ENCODE data around the gene RNF169.
"Not testable (repeated sequence)": the region's sequence is repeated elsewhere in the genome, so short reads cannot be mapped to it uniquely, and the experiment has no call there.

RNF169 gene

GRCh38 chr11:74730571-74731260 is 17.9 kb upstream of the RNF169 start:
- no peak for DNase-seq

DNA sequence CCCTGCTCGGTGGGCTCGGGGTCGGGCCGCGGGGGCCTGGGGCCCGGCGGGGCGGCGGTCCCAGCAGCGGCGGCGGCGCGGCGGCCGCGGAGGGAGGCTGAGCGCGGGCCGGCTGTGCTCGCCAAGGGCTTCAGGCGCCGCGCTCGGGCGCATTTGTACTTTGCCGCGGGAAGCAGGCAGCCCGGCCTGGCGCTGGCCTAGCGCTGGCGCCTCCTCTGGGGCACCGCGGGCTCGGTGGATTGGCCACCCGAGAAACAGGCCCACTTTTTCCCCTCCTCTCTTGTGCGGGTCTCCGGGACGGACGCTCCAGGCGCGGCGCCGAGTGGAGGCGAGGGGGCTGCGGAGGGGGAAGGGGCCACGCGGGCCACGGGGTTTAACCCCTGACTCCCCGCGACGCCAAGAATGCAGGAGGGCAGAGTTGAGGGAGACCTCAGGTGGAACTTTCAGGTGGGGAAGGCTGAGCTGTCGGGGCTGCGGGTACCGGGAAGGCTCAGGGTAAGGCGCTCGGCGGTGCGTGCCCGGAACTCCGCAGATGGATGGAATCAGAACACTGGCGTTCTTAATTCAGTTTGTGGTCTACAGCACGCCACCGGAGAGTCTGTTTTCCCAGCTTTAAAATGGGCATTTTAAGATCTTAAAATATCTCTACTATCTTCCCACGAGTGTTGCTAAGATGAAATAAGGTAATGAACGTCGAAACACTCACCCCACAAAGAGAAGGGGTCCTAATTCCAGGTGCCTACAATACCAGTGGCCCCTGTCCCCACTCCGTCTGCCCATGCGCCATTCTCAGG is 17.2 kb upstream of the RNF169 start, which contains the start of gene CHRDL2:
Gene CHRDL2, minus strand, starts transcription at position 126 of the 794 bp plus-strand sequence. CDS start 538 bp downstream, outside the sequence.
- peak; percentile 10 for DNase-seq

- DNase-seq, result no peak
Observed at GRCh38 chr11:74734559-74734925, 14.1 kb upstream of the RNF169 start.

DNA sequence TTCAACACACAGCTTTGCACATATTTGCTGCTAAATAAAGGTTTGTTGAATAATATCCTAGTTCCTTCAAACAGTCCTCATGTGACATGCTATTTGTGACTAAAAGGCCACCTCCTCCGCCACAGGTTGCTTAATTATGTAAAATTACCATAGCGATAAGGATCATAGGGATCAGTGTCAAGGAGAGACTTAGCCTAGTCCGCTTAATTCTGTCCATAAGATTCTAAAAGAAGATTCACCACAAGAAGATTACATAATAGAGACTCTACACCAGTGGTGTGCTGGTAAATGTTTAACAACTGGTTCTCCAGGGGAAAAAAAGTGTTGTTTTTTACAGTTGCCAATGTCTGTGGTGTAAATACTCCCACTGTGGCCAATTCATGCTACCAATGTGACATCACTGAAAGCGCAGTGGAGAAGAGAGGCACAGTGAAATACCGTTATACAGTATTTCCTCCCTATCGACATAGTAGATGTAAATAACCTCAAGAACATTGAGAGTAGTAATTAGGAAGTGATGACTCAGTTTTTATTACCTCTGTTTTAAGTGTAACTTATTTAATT is 13.2 kb upstream of the RNF169 start:
- DNase-seq, result no peak

GRCh38 chr11:74736031-74736430 is 12.6 kb upstream of the RNF169 start:
- DNase-seq, result no peak

DNA sequence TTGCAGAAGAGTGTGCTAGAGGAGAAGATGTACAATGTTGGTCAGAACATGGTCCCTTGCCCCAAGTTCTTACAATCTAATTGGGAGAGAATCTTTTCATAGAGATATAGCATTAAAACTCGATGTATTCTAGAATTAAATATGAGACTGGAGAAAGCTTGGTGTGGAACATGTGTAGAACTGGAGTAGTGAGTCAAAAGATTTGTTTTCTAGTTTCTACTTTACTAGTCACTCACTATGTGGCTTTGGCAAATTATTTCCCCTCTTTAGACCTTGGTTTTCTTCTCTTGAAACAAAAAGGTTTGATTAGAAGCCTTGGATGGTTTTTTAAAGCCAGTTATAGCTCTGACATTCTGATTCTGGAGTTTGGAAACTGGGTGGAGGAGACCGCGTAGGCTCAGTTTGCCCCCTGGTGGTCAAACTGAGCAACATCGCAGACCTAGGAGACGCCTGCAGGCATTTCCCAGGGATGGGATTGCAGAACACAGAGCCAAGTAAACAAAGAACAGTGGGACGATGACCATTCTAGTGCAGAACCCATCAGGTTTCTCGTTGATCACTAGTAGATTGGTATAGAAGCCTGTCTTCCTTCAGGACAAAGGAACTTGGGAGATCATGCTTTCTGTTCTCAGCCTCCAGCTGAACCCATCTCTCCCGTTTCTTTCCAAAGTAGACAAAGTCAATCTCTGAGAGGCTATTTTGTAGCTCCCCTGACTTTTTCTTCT is 8.9 kb upstream of the RNF169 start:
- DNase-seq, result peak; percentile 20

- no peak for DNase-seq
Observed at GRCh38 chr11:74742070-74742469, 6.6 kb upstream of the RNF169 start.

DNA sequence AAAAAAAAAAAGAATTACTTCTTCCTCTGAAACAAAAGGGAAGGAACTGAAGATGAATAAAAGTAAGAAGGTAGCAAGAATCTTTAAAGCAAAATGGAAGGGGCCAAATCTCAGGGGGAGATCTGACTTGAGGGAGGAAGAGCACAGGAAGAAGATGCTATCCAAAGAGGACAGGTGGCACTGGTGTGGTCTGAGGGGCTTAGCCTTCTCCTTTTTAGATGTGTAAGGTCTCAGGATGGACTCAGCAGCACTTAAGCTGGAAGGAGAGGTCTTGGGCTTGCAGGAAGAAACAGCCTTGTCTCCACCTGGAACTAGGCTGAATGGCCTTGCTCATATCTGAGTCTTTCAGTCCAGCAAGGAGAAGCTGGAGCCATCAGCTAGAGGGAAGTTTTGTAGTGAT is 5.0 kb upstream of the RNF169 start:
- no peak for DNase-seq

DNA sequence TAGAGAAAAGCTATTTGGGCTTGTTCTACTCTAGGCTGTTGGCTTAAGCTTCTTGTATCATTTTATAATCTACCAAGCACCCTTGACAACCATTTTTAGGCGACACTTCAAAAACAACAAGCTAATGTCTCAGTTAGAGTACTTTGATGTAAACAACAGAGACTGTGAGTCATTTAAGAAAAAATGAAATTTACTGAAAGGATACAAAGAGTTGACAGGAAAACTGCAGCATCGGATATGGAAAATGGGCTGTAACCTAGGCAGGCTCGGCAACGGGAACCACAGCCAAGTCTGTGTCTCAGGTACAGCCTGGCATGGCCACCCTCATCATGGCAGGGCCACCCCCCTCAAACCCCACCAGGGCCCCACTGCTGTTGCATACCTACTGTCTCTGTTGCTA is 4.4 kb upstream of the RNF169 start:
- DNase-seq, result no peak

DNA sequence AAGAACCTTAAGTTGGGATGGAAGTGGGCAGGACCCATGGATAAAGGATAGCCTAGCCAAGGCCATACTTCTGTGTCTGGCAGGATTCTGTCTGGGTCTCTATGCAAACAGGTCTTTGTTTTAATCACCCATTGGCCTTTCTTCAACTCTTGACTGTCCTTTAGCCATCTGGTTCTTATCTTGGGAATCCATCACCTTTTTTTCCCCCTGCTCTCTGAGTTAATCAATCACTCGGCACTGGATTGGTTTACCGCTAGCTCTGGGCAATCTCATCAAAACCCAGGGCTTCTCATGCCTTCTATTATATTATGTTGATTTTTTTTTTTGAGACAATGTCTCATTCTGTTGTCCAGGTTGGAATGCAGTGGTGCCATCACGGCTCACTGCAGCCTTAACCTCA is 1.8 kb upstream of the RNF169 start:
- DNase-seq, result no peak

- DNase-seq, result peak; percentile 45
Observed at GRCh38 chr11:74749127-74749964, 697 bp downstream of the RNF169 start.

DNA sequence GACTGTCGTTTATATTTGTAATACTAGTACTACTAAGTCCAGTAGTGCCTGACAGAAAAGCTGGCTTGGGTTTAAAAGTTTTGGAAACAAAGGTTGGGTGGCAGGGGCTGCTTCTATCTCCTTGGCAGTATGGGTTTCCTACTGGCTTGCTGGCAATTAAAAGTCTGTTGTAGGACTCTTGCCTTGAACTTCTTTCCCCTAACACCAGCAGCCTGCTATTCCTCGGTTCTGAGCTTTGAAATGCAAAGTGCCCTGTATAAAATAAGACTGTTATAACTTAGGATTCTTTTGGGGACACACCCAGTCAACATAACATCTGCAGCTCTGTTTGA is 1.3 kb downstream of the RNF169 start:
- no peak for DNase-seq

DNA sequence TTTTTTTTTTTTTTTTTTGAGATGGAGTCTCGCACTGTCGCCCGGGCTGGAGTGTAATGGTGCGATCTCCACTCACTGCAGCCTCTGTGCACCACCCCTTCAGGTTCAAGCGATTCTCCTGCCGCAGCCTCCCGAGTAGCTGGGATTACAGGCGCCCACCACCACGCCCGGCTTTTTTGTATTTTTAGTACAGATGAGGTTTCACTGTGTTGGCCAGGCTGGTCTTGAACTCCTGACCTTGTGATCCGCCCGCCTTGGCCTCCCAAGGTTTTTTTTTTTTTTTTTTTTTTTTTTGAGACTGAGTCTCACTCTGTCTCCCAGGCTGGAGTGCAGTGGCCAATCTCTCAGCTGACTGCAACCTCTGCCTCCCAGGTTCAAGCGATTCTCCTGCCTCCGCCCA is 1.9 kb downstream of the RNF169 start:
- DNase-seq, result not testable (repeated sequence)

DNA sequence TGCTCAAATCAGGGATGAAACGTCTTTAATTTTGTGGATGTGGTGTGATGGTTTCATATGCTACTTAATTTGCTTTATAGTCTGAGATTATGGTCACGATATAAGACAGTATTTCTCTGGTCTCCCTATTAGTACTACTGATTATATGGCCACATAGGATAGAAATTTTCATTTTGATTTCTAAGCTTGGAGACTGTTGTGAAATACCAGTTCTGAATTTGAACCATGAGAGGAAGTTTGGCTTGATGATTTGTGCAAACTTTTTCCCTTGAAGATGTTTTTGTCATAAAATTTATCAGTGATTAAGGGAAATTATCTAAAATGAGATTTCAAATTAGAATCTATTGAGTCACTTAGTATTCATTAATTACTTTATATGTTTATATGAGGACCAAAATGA is 2.7 kb downstream of the RNF169 start:
- no peak for DNase-seq

DNA sequence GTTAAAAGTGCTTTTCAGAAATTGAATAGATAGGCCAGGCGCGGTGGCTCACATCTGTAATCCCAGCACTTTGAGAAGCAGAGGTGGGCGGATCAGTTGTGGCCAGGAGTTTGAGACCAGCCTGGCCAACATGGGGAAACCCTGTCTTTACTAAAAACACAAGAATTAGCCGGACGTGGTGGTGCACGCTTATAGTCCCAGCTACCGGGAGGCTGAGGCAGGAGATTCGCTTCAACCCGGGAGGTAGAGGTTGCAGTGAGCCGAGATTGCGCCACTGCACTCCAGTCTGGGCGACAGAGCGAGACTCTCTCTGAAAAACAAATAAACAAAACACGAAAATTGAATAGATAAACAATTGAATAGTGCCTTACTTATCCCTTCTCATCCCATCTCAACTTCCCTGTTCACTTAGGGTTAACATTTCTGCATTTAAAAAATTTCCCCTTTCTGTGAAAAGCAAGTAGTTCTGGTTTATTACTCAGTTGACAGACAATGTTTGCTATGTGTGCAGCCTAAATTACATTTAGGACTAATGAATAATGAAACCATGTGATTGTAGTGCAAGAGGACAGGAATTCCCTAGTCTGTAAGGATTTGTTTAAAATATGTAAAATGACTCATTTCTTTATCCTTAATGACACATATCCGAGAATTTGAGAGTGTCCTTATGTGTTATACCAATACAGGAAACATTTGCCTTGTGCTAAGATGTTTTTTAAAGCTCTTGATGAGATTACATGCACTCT is 6.0 kb downstream of the RNF169 start:
- DNase-seq, result no peak

DNA sequence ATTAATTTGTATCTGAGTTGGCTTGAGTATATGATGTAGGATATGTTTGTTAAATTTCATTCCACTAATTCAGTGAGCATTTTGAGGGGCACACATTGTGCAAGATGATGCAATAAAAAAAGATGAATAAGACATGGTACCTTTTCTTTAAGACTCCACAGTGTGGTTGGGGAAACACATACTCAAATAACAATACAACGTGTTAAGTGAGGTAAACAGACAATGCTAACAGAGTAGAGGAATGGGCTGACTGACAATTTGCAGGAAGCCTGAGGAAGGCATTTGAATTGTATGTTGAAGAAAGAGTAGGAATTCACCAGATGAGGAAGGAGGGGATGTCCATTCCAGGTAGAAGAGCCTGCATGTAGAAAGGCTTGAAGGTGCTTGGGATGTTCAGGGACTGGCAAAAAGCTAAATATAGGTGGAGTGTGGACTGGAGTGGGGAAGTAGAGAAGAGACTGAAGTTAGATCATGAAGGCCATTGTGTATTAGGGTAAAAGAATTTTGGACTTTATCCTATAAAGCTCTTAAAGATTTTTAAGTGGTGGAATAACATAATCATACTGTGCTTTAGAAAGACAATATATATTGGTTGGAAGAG is 6.8 kb downstream of the RNF169 start:
- no peak for DNase-seq

DNA sequence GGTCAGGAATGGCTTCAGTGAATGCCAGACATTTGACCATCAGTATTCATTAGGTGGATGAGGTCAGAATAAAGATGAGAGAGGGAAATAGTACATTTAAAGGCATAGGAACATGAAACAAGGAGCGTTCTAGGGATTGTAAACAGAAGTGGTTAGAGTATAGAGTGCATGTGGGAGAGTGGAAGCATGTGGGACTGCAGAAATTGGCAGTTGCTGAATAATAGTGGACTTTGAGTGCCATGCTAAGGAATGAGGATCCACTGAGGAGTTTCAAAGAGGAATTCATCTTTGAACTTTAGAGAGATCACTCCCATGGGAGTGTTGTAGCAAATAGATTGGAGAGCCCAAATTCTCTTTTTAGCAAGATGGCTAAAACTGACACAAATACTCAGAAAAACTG is 7.9 kb downstream of the RNF169 start:
- DNase-seq, result no peak

DNA sequence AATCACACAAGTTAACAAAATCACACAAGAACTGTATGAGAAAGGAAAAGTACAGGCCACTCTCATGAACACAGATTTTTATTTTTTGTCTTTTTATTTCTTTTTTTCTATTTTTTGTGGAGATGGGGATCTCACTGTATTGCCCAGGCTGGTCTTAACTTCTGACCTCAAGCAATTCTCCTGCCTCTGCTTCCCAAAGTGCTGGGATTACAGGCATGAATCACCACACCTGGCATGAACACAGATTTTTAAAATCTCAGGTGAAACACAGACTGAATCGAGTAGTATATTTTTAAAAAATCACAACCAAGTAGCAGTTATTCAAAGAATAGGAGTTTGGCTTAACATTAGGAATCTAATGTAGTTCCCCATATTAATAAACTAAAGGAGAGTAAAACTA is 18.3 kb downstream of the RNF169 start:
- DNase-seq, result no peak

DNA sequence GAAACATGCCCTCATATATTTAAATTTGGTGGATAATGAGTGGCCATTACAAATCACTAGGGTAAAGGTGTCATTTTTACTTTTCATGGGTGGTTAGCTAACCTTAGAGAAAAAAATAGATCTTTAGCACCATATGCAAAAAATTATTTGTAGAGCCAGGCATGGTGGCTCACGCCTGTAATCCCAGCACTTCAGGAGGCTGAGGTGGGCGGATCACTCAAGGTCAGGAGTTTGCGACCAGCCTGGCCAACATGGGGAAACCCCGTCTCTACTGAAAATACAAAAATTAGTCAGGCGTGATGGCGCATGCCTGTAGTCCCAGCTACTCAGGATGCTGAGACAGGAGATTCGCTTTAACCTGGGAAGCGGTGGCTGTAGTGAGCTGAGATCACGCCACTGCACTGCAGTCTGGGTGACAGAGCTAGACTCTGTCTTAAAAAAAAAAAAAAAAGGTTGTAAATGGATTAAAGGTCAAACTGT is 19.6 kb downstream of the RNF169 start:
- DNase-seq, result not testable (repeated sequence)

DNA sequence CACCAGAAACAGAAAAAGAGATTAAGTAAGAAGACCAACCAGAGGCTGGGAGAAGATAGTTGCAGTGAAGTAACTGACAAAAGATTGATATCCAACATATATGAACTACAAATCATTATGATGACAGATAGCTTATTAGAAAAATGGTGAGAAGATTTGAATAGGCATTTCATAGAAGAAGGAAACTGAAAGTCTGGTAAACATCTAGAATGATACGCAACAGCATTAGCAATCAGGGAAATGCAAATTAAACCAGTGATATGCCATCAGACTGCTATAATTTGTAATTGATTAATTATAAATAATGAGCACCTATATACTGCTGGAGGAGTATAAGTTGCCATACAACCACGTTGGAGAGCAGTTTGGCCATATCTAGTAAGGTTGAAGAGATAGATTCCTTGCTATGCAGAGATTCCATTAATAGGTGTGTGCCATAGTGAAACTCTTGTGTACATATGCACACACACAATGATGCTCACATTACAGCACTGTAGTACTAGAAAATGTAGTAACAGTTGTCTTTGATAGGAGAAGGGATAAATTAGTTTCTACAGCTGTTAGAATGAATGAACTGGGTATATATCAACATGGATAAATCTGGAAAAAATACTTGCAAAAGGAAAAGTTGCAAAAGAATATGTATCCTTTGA is 20.5 kb downstream of the RNF169 start:
- no peak for DNase-seq

GRCh38 chr11:74770456-74770855 is 21.8 kb downstream of the RNF169 start:
- DNase-seq, result no peak
